WTC11 (cell line): ENCODE measurements around the gene ANKRD66. TPM values are rescaled to one million over a fixed set of nuclear protein-coding genes. Genes with fewer than 3 reads are reported as not detected.

Source experiments
- ATAC-seq: fragments of 200-7000 bp; cut with Tn5 transposase; 2 replicates; pipeline ENCODE4 v1.10.0; 2021; ENCODE audit warnings: mild to moderate bottlenecking, moderate library complexity
- CTCF ChIA-PET: fragments of 300-600 bp; sonication (Branson Sonifier 250); formaldehyde crosslinking; loops from one replicate; lab custom pipeline; 2021; ENCODE audit warnings: antibody characterized with exemption; lab: Charles Lee
- POLR2A ChIA-PET: fragments of 350-600 bp; sonication (Branson Sonifier 250); formaldehyde crosslinking; loops from one replicate; lab custom pipeline; 2021; ENCODE audit warnings: antibody characterized with exemption; lab: Charles Lee
- DNase-seq: peaks from one replicate; pipeline ENCODE4 v3.0.0; 2021; ENCODE audit warnings: low spot score
- H3K27ac Mint-ChIP-seq: 2 replicates; pipeline ENCODE4 v1.8.0; 2021; ENCODE audit warnings: mixed read lengths
- H3K27me3 Mint-ChIP-seq: 2 replicates; pipeline ENCODE4 v1.8.0; 2021; ENCODE audit warnings: low read depth, mild to moderate bottlenecking, moderate library complexity, mixed read lengths
- H3K36me3 Mint-ChIP-seq: 2 replicates; pipeline ENCODE4 v1.8.0; 2021; ENCODE audit warnings: mixed read lengths
- H3K4me1 Mint-ChIP-seq: 2 replicates; pipeline ENCODE4 v1.8.0; 2022; ENCODE audit warnings: mixed read lengths
- H3K4me3 Mint-ChIP-seq: 2 replicates; pipeline ENCODE4 v1.8.0; 2021; ENCODE audit warnings: mild to moderate bottlenecking, moderate library complexity, mixed read lengths
- H3K9me3 Mint-ChIP-seq: 2 replicates; pipeline ENCODE4 v1.8.0; 2021; ENCODE audit warnings: mixed read lengths
- ETV6 ChIP-seq: sonication (generic); formaldehyde crosslinking; IDR thresholded peaks from 2 replicates; pipeline ENCODE4 v1.8.1; 2022; ENCODE audit warnings: mild to moderate bottlenecking, missing genetic modification reagents
- GABPB1 ChIP-seq: sonication (generic); formaldehyde crosslinking; IDR thresholded peaks from 2 replicates; pipeline ENCODE4 v1.8.1; 2023; ENCODE audit warnings: mild to moderate bottlenecking, missing genetic modification reagents
- MXD4 ChIP-seq: fragments of 250-450 bp; sonication (Bioruptor Pico); IDR thresholded peaks from 2 replicates; pipeline ENCODE4 v1.8.0; 2021; ENCODE audit warnings: mild to moderate bottlenecking, moderate library complexity, borderline replicate concordance
- NFE2L1 ChIP-seq: sonication (generic); formaldehyde crosslinking; IDR thresholded peaks from 2 replicates; pipeline ENCODE4 v1.8.1; 2023; ENCODE audit warnings: missing genetic modification reagents
- NFYB ChIP-seq: sonication (generic); formaldehyde crosslinking; conservative IDR thresholded peaks from 2 replicates; pipeline ENCODE4 v1.8.0; 2022; ENCODE audit warnings: low read depth, missing genetic modification reagents
- RELA ChIP-seq: sonication (generic); formaldehyde crosslinking; IDR thresholded peaks from 2 replicates; pipeline ENCODE4 v1.8.1; 2022; ENCODE audit warnings: missing genetic modification reagents, mild to moderate bottlenecking, borderline replicate concordance
- SMAD4 ChIP-seq: sonication (generic); formaldehyde crosslinking; IDR thresholded peaks from 2 replicates; pipeline ENCODE4 v1.8.0; 2022; ENCODE audit warnings: mild to moderate bottlenecking, missing genetic modification reagents
- TP53 ChIP-seq: sonication (generic); formaldehyde crosslinking; IDR thresholded peaks from 2 replicates; pipeline ENCODE4 v1.8.1; 2023; ENCODE audit warnings: mild to moderate bottlenecking, missing genetic modification reagents
- ZNF138 ChIP-seq: sonication (generic); formaldehyde crosslinking; conservative IDR thresholded peaks from 2 replicates; pipeline ENCODE4 v1.8.1; 2022; ENCODE audit warnings: mild to moderate bottlenecking, moderate library complexity, missing genetic modification reagents
- ZNF396 ChIP-seq: fragments of 250-450 bp; sonication (Bioruptor Pico); IDR thresholded peaks from 2 replicates; pipeline ENCODE4 v1.8.0; 2021; ENCODE audit warnings: mild to moderate bottlenecking, moderate library complexity, borderline replicate concordance
- total RNA-seq: library from RNA; stranded (reverse); gene quantifications from 3 replicates; pipeline ENCODE4 v1.2.3, GENCODE V29; 2021
- TF ChIP-seq, protein P1 (sequence below): sonication (generic); formaldehyde crosslinking; IDR thresholded peaks from 2 replicates; pipeline ENCODE4 v1.8.0; 2022; ENCODE audit warnings: missing genetic modification reagents
- TF ChIP-seq, protein P2 (sequence below): sonication (generic); formaldehyde crosslinking; IDR thresholded peaks from 2 replicates; pipeline ENCODE4 v1.8.1; 2022; ENCODE audit warnings: missing genetic modification reagents, borderline replicate concordance
- TF ChIP-seq, protein P3 (sequence below): sonication (generic); formaldehyde crosslinking; IDR thresholded peaks from 2 replicates; pipeline ENCODE4 v1.8.0; 2023; ENCODE audit warnings: mild to moderate bottlenecking, missing genetic modification reagents
- TF ChIP-seq, protein P4 (sequence below): sonication (generic); formaldehyde crosslinking; IDR thresholded peaks from 2 replicates; pipeline ENCODE4 v1.8.1; 2023; ENCODE audit warnings: mild to moderate bottlenecking, missing genetic modification reagents
- TF ChIP-seq, protein P5 (sequence below): sonication (generic); formaldehyde crosslinking; IDR thresholded peaks from 2 replicates; pipeline ENCODE4 v1.8.1; 2023; ENCODE audit warnings: mild to moderate bottlenecking, missing genetic modification reagents

ANKRD66 gene
- total RNA-seq, 1 experiment from 2014 or later = not detected

DNA sequence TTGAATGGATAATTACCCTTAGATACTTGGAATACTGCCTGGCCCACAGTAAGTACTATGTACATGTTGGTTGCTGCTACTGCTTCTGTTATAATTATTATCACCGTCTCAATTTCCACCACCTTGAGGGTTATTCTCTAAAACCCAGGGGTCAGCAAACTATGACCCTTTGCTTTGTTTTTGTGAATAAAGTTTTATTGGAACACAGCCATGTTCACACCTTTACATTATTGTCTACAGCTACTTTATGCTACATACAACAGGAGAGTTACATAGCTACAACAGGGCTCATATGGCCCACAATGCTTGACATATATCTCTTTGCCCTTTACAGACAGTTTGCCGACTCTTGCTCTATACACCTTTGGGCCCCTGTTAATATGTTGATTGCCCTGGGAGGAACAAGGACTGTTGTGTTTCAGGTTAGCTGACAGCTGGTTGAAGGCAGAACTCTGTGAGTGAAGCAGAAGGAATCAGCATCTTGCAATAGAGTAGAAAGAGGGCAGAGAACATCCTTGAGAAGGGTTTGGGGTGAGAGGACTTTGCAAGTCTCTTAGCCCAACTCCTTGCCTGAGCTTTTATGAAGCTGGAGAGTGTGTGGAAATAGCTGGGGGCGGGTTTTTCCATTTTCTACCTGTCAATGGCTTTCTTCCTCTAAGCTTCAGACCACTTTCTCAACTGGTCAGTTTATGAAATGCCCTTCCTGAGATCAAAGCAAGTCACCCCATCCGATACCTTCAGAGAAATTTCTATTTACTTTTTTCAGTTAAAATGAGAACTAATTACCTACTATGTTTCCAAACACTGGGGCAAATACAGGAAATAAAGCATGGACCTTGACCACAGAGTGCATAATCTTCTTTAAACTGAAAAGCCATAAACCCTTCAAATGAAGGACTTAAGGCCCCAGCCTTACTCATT is 43.0 kb downstream of the ANKRD66 start:
- no peaks in the 10 kb centered on the region for H3K9me3 Mint-ChIP-seq
- ATAC-seq = no peak
- no peak overlapping the region for H3K4me3 Mint-ChIP-seq
- TF ChIP-seq, protein P1, sequence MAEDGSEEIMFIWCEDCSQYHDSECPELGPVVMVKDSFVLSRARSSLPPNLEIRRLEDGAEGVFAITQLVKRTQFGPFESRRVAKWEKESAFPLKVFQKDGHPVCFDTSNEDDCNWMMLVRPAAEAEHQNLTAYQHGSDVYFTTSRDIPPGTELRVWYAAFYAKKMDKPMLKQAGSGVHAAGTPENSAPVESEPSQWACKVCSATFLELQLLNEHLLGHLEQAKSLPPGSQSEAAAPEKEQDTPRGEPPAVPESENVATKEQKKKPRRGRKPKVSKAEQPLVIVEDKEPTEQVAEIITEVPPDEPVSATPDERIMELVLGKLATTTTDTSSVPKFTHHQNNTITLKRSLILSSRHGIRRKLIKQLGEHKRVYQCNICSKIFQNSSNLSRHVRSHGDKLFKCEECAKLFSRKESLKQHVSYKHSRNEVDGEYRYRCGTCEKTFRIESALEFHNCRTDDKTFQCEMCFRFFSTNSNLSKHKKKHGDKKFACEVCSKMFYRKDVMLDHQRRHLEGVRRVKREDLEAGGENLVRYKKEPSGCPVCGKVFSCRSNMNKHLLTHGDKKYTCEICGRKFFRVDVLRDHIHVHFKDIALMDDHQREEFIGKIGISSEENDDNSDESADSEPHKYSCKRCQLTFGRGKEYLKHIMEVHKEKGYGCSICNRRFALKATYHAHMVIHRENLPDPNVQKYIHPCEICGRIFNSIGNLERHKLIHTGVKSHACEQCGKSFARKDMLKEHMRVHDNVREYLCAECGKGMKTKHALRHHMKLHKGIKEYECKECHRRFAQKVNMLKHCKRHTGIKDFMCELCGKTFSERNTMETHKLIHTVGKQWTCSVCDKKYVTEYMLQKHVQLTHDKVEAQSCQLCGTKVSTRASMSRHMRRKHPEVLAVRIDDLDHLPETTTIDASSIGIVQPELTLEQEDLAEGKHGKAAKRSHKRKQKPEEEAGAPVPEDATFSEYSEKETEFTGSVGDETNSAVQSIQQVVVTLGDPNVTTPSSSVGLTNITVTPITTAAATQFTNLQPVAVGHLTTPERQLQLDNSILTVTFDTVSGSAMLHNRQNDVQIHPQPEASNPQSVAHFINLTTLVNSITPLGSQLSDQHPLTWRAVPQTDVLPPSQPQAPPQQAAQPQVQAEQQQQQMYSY (CRISPR knock-in tag) = no peak
- TF ChIP-seq, protein P2, sequence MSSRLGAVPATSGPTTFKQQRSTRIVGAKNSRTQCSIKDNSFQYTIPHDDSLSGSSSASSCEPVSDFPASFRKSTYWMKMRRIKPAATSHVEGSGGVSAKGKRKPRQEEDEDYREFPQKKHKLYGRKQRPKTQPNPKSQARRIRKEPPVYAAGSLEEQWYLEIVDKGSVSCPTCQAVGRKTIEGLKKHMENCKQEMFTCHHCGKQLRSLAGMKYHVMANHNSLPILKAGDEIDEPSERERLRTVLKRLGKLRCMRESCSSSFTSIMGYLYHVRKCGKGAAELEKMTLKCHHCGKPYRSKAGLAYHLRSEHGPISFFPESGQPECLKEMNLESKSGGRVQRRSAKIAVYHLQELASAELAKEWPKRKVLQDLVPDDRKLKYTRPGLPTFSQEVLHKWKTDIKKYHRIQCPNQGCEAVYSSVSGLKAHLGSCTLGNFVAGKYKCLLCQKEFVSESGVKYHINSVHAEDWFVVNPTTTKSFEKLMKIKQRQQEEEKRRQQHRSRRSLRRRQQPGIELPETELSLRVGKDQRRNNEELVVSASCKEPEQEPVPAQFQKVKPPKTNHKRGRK = no peak
- no peak for TF ChIP-seq NFE2L1 (CRISPR knock-in tag)
- TF ChIP-seq RELA = no peak
- TF ChIP-seq ETV6 (CRISPR knock-in tag) = no peak
- TF ChIP-seq NFYB = no peak
- no peak for TF ChIP-seq TP53 (CRISPR knock-in tag)
- TF ChIP-seq, protein P3, sequence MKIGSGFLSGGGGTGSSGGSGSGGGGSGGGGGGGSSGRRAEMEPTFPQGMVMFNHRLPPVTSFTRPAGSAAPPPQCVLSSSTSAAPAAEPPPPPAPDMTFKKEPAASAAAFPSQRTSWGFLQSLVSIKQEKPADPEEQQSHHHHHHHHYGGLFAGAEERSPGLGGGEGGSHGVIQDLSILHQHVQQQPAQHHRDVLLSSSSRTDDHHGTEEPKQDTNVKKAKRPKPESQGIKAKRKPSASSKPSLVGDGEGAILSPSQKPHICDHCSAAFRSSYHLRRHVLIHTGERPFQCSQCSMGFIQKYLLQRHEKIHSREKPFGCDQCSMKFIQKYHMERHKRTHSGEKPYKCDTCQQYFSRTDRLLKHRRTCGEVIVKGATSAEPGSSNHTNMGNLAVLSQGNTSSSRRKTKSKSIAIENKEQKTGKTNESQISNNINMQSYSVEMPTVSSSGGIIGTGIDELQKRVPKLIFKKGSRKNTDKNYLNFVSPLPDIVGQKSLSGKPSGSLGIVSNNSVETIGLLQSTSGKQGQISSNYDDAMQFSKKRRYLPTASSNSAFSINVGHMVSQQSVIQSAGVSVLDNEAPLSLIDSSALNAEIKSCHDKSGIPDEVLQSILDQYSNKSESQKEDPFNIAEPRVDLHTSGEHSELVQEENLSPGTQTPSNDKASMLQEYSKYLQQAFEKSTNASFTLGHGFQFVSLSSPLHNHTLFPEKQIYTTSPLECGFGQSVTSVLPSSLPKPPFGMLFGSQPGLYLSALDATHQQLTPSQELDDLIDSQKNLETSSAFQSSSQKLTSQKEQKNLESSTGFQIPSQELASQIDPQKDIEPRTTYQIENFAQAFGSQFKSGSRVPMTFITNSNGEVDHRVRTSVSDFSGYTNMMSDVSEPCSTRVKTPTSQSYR (CRISPR knock-in tag) = no peak
- no peak for TF ChIP-seq ZNF396 (CRISPR knock-in tag)
- no peak for TF ChIP-seq MXD4 (CRISPR knock-in tag)
- TF ChIP-seq ZNF138 (CRISPR knock-in tag) = no peak
- no peak for TF ChIP-seq SMAD4 (CRISPR knock-in tag)
- no peak for TF ChIP-seq GABPB1
- TF ChIP-seq, all 79 proteins: peak for 0
- no peak overlapping the region for H3K27ac Mint-ChIP-seq
- no peak for DNase-seq
- H3K36me3 Mint-ChIP-seq = no peaks in the 10 kb centered on the region
- H3K4me1 Mint-ChIP-seq = no peaks in the 10 kb centered on the region
- ChIA-PET CTCF (interaction anchor here (1.2 kb wide), 1 partner anchor 10 kb away, joined by 5 read pairs; no protein-coding TSS in a partner anchor), POLR2A (no interaction called here)
- no peaks in the 10 kb centered on the region for H3K27me3 Mint-ChIP-seq

DNA sequence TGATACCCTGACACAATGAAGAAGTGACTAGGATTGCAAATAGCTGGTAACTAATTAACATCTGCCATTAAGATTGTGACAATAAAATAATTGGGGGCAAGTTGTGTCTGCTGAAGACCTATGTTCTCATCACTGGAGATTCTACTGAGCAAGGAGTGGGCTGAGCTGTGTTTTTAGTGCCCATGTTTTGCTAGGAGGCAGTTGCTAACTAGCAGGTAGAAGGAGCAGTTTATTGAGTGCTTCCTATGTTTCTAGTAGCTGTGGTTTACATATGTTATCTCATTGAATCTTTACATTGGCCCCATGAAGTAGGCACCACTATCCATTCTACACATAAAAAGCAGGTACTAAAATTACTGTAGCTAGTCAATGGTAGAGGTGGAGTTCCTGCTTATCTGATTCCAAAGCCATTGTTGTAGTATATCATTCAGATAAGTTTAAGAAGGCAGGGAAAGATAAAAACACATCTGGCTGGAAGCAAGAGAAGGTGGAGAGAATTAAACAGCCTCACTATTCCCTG is 43.7 kb downstream of the ANKRD66 start:
- Mint-ChIP-seq H3K27ac (0 out of 2 replicates have a peak overlapping the region, but pooled peaks have one; percentile 21), H3K4me3 (no peak overlapping the region), H3K4me1 (no peaks in the 10 kb centered on the region), H3K36me3 (no peaks in the 10 kb centered on the region), H3K27me3 (no peaks in the 10 kb centered on the region), H3K9me3 (no peaks in the 10 kb centered on the region)
- ATAC-seq (no peak), DNase-seq (no peak)
- ChIA-PET POLR2A (no interaction called here), CTCF (interaction anchor here (1.2 kb wide), 1 partner anchor 10 kb away, joined by 5 read pairs; no protein-coding TSS in a partner anchor)
- TF ChIP-seq, protein P4, sequence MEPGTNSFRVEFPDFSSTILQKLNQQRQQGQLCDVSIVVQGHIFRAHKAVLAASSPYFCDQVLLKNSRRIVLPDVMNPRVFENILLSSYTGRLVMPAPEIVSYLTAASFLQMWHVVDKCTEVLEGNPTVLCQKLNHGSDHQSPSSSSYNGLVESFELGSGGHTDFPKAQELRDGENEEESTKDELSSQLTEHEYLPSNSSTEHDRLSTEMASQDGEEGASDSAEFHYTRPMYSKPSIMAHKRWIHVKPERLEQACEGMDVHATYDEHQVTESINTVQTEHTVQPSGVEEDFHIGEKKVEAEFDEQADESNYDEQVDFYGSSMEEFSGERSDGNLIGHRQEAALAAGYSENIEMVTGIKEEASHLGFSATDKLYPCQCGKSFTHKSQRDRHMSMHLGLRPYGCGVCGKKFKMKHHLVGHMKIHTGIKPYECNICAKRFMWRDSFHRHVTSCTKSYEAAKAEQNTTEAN (CRISPR knock-in tag) = no peak
- TF ChIP-seq, protein P5, sequence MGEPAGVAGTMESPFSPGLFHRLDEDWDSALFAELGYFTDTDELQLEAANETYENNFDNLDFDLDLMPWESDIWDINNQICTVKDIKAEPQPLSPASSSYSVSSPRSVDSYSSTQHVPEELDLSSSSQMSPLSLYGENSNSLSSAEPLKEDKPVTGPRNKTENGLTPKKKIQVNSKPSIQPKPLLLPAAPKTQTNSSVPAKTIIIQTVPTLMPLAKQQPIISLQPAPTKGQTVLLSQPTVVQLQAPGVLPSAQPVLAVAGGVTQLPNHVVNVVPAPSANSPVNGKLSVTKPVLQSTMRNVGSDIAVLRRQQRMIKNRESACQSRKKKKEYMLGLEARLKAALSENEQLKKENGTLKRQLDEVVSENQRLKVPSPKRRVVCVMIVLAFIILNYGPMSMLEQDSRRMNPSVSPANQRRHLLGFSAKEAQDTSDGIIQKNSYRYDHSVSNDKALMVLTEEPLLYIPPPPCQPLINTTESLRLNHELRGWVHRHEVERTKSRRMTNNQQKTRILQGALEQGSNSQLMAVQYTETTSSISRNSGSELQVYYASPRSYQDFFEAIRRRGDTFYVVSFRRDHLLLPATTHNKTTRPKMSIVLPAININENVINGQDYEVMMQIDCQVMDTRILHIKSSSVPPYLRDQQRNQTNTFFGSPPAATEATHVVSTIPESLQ (CRISPR knock-in tag) = no peak
